HepG2 (cell line): ENCODE measurements around the gene CSTPP1. TPM values are rescaled to one million over a fixed set of nuclear protein-coding genes. Genes with fewer than 3 reads are reported as not detected.
A peak's percentile ranks its signal among the peaks of the same experiment; 100 is the strongest.

Experiments
- BRCA1 ChIP-seq: sonication (generic); formaldehyde crosslinking; IDR thresholded peaks from 2 replicates; pipeline ENCODE4 v1.4.0; 2020; ENCODE audit warnings: missing genetic modification reagents
- POLR2A ChIP-seq, 2 experiments: IDR thresholded peaks; 2 replicates each; pipeline ENCODE4 v1.6.1; 2011; ENCODE audit warnings: low read depth in 2 of 2, low read length in 2 of 2, mild to moderate bottlenecking in 1 of 2, moderate library complexity in 1 of 2; ENCODE audit not compliant: insufficient read depth in 1 of 2
- SRY ChIP-seq: sonication (generic); formaldehyde crosslinking; IDR thresholded peaks from 2 replicates; pipeline ENCODE4 v1.8.0; 2022; ENCODE audit warnings: mild to moderate bottlenecking, missing genetic modification reagents
- ZBTB25 ChIP-seq: IDR thresholded peaks from 2 replicates; pipeline ENCODE4 v1.6.1; 2018; ENCODE audit warnings: missing genetic modification reagents
- ZBTB7B ChIP-seq: sonication (generic); formaldehyde crosslinking; IDR thresholded peaks from 2 replicates; pipeline ENCODE4 v1.4.0; 2020; ENCODE audit warnings: missing genetic modification reagents
- ZKSCAN1 ChIP-seq: fragments of 150-350 bp; IDR thresholded peaks from 2 replicates; pipeline ENCODE4 v1.6.1; 2014; ENCODE audit warnings: low read length
- ZNF687 ChIP-seq: sonication (generic); formaldehyde crosslinking; IDR thresholded peaks from 2 replicates; pipeline ENCODE4 v1.5.1; 2020; ENCODE audit warnings: mild to moderate bottlenecking, missing genetic modification reagents, moderate library complexity
- polyA plus RNA-seq, 8 experiments: library from polyadenylated mRNA; depleted of rRNA in 3 of 8; stranded (reverse) in 7 of 8; unstranded in 1 of 8; fragments of >200 nt; fragmentation: Illumina TruSeq in 4 of 8; extraction: Trizol in 4 of 8; gene quantifications; 2 replicates each; pipeline versions ENCODE4 v1.2.1 to v1.2.3, GENCODE V29; 2011 to 2016; ENCODE audit warnings: low read depth in 4 of 8, missing spikeins in 1 of 8, mixed read lengths in 1 of 8; ENCODE audit not compliant: insufficient read depth in 1 of 8
- total RNA-seq, 5 experiments: library from RNA; depleted of rRNA; stranded (reverse); fragments of >200 nt; fragmentation: Illumina TruSeq; extraction: Trizol; gene quantifications; 2 replicates each; pipeline ENCODE4 v1.2.3, GENCODE V29; 2016; ENCODE audit warnings: low read depth in 1 of 5
- TF ChIP-seq, protein P1 (sequence below): sonication (generic); formaldehyde crosslinking; IDR thresholded peaks from 2 replicates; pipeline ENCODE4 v1.5.0; 2020; ENCODE audit warnings: mild to moderate bottlenecking, missing genetic modification reagents
- TF ChIP-seq, protein P2 (sequence below): sonication (generic); formaldehyde crosslinking; IDR thresholded peaks from 2 replicates; pipeline ENCODE4 v1.5.0; 2020; ENCODE audit warnings: mild to moderate bottlenecking, missing genetic modification reagents, moderate library complexity

CSTPP1 gene
- total and polyA plus RNA-seq, 2 of the 13 experiments (the other 11 are each of a cell fraction or from before 2014, with no cell fraction given) = 12.3 to 14.6 TPM

- TF ChIP-seq, protein P1, sequence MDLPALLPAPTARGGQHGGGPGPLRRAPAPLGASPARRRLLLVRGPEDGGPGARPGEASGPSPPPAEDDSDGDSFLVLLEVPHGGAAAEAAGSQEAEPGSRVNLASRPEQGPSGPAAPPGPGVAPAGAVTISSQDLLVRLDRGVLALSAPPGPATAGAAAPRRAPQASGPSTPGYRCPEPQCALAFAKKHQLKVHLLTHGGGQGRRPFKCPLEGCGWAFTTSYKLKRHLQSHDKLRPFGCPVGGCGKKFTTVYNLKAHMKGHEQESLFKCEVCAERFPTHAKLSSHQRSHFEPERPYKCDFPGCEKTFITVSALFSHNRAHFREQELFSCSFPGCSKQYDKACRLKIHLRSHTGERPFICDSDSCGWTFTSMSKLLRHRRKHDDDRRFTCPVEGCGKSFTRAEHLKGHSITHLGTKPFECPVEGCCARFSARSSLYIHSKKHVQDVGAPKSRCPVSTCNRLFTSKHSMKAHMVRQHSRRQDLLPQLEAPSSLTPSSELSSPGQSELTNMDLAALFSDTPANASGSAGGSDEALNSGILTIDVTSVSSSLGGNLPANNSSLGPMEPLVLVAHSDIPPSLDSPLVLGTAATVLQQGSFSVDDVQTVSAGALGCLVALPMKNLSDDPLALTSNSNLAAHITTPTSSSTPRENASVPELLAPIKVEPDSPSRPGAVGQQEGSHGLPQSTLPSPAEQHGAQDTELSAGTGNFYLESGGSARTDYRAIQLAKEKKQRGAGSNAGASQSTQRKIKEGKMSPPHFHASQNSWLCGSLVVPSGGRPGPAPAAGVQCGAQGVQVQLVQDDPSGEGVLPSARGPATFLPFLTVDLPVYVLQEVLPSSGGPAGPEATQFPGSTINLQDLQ (CRISPR knock-in tag) = 0 out of 2 replicates have a peak, but pooled peaks have one; percentile 13
- TF ChIP-seq POLR2A (IDR thresholded peaks at IDR 0.05; ENCODE audit: insufficient read depth in 1 of 2, low read depth in 2 of 2, low read length in 2 of 2) (peak in 1 of 2 experiments; percentile 47; a peak in 2 of 4 replicates), SRY (CRISPR knock-in tag) (0 out of 2 replicates have a peak, but pooled peaks have one; percentile 16), BRCA1 (no peak), ZBTB7B (CRISPR knock-in tag) (peak; percentile 41; the same call in 1 of the 2 replicates), ZNF687 (CRISPR knock-in tag) (peak; percentile 49; the same call in 1 of the 2 replicates), ZBTB25 (CRISPR knock-in tag) (0 out of 2 replicates have a peak, but pooled peaks have one; percentile 14), ZKSCAN1 (no peak)
- TF ChIP-seq, protein P2, sequence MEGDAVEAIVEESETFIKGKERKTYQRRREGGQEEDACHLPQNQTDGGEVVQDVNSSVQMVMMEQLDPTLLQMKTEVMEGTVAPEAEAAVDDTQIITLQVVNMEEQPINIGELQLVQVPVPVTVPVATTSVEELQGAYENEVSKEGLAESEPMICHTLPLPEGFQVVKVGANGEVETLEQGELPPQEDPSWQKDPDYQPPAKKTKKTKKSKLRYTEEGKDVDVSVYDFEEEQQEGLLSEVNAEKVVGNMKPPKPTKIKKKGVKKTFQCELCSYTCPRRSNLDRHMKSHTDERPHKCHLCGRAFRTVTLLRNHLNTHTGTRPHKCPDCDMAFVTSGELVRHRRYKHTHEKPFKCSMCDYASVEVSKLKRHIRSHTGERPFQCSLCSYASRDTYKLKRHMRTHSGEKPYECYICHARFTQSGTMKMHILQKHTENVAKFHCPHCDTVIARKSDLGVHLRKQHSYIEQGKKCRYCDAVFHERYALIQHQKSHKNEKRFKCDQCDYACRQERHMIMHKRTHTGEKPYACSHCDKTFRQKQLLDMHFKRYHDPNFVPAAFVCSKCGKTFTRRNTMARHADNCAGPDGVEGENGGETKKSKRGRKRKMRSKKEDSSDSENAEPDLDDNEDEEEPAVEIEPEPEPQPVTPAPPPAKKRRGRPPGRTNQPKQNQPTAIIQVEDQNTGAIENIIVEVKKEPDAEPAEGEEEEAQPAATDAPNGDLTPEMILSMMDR (CRISPR knock-in tag) = peak; percentile 81
Observed at GRCh38 chr11:47161134-47161854, 224.7 kb downstream of the CSTPP1 start (continued).
